ENCODE measurements around the gene BASP1. TPM values are rescaled to one million over a fixed set of nuclear protein-coding genes. Genes with fewer than 3 reads are reported as not detected.

The BASP1 gene
- total RNA-seq, 1 experiment from 2014 or later = 0.34 TPM

GRCh38 chr5:17269201-17269600 lies 51.8 kb downstream of the BASP1 start:
- H4K20me1 ChIP-seq (ENCODE audit: insufficient read depth) = no peaks in the 10 kb centered on the region
- POLR2A ChIA-PET = no interaction called here

More at GRCh38 chr5:17269201-17269600, 51.8 kb downstream of the BASP1 start:
- no peak for ATAC-seq
- no peak overlapping the region for H3K27ac ChIP-seq (ENCODE audit: low read depth, low read length)
- DNase-seq (ENCODE audit: low read depth, low spot score) = no peak
- no peak overlapping the region for H2AFZ ChIP-seq (ENCODE audit: low read depth, low read length, poor library complexity, severe bottlenecking)
- H3K4me2 ChIP-seq (ENCODE audit: low read length) = no peak overlapping the region
- peaks cover 6% of the 10 kb centered on the region; the same call in 1 of the 2 replicates for H3K27me3 ChIP-seq (ENCODE audit: insufficient read depth, low read length)
- ChIA-PET RAD21 (ENCODE audit: low non-redundant PET in 1 of 2, low total read pairs in 2 of 2, uncharacterized antibody in 2 of 2, unreplicated experiment in 2 of 2) (no interaction called here), CTCF (no interaction called here)
- H3K79me2 ChIP-seq (ENCODE audit: insufficient read depth, low read length) = no peaks in the 10 kb centered on the region
- no peak overlapping the region for H3K9ac ChIP-seq (ENCODE audit: low read length)
- H3K9me2 ChIP-seq (ENCODE audit: insufficient read depth) = no peaks in the 10 kb centered on the region
- H3K9me3 ChIP-seq (ENCODE audit: control insufficient read depth in 1 of 2, insufficient read depth in 1 of 2, low read depth in 1 of 2, low read length in 2 of 2) = no peaks in the 10 kb centered on the region
- TF ChIP-seq POLR2A (IDR thresholded peaks at IDR 0.05; ENCODE audit: borderline replicate concordance, extremely low read depth, insufficient read depth, insufficient read length) = no peak
- no peak for TF ChIP-seq EGR1 (IDR thresholded peaks at IDR 0.05; ENCODE audit: low read depth)
- no peak for TF ChIP-seq CTCF (IDR thresholded peaks at IDR 0.05 in 2 of 3, conservative IDR thresholded peaks at IDR 0.05 in 1 of 3; ENCODE audit: borderline replicate concordance in 1 of 3, insufficient read depth in 1 of 3, low read depth in 2 of 3, low read length in 2 of 3)
- no peak for TF ChIP-seq JUND (IDR thresholded peaks at IDR 0.05)
- no peak for TF ChIP-seq YY1 (IDR thresholded peaks at IDR 0.05; ENCODE audit: extremely low read depth, insufficient replicate concordance, low read depth, low read length)
- no peak for TF ChIP-seq CEBPB (IDR thresholded peaks at IDR 0.05; ENCODE audit: low read depth)
- TF ChIP-seq, protein P1, sequence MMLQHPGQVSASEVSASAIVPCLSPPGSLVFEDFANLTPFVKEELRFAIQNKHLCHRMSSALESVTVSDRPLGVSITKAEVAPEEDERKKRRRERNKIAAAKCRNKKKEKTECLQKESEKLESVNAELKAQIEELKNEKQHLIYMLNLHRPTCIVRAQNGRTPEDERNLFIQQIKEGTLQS (IDR thresholded peaks at IDR 0.05) = no peak
- TF ChIP-seq SP1 (IDR thresholded peaks at IDR 0.05; ENCODE audit: low read depth) = no peak
- no peak for TF ChIP-seq ZNF274 (IDR thresholded peaks at IDR 0.05; ENCODE audit: low read depth, low read length)
- TF ChIP-seq POLR2AphosphoS5 (IDR thresholded peaks at IDR 0.05; ENCODE audit: low read depth, low read length) = no peak
- TF ChIP-seq RAD21 (IDR thresholded peaks at IDR 0.05; ENCODE audit: low read depth) = no peak
- TF ChIP-seq EZH2phosphoT487 (IDR thresholded peaks at IDR 0.05; ENCODE audit: borderline replicate concordance) = no peak
- no peak for TF ChIP-seq FOSL1 (IDR thresholded peaks at IDR 0.05; ENCODE audit: low read depth)
- TF ChIP-seq SIN3A (IDR thresholded peaks at IDR 0.05; ENCODE audit: low read depth) = no peak
- TF ChIP-seq SRF (IDR thresholded peaks at IDR 0.05; ENCODE audit: low read depth) = no peak
- TF ChIP-seq, protein P2, sequence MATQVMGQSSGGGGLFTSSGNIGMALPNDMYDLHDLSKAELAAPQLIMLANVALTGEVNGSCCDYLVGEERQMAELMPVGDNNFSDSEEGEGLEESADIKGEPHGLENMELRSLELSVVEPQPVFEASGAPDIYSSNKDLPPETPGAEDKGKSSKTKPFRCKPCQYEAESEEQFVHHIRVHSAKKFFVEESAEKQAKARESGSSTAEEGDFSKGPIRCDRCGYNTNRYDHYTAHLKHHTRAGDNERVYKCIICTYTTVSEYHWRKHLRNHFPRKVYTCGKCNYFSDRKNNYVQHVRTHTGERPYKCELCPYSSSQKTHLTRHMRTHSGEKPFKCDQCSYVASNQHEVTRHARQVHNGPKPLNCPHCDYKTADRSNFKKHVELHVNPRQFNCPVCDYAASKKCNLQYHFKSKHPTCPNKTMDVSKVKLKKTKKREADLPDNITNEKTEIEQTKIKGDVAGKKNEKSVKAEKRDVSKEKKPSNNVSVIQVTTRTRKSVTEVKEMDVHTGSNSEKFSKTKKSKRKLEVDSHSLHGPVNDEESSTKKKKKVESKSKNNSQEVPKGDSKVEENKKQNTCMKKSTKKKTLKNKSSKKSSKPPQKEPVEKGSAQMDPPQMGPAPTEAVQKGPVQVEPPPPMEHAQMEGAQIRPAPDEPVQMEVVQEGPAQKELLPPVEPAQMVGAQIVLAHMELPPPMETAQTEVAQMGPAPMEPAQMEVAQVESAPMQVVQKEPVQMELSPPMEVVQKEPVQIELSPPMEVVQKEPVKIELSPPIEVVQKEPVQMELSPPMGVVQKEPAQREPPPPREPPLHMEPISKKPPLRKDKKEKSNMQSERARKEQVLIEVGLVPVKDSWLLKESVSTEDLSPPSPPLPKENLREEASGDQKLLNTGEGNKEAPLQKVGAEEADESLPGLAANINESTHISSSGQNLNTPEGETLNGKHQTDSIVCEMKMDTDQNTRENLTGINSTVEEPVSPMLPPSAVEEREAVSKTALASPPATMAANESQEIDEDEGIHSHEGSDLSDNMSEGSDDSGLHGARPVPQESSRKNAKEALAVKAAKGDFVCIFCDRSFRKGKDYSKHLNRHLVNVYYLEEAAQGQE (IDR thresholded peaks at IDR 0.05; ENCODE audit: low read depth) = no peak
- no TSS peak for BruUV-seq (replicated peaks)
- H3K4me3 ChIP-seq (replicated peaks in 1 of 2; ENCODE audit: low read depth in 1 of 2, low read length in 2 of 2) = no peak overlapping the region
- H3K4me1 ChIP-seq (ENCODE audit: control insufficient read depth in 1 of 2, insufficient read depth in 2 of 2, low read length in 2 of 2) = no peaks in the 10 kb centered on the region
- intact Hi-C loops (cut with micrococcal nuclease) = no loop called here
- no peaks in the 10 kb centered on the region for H3K36me3 ChIP-seq (ENCODE audit: control insufficient read depth in 1 of 2, insufficient read depth in 2 of 2, low read length in 2 of 2)
